Measurements from ENCODE around the gene MOAP1. TPM values are rescaled to one million over a fixed set of nuclear protein-coding genes. Genes with fewer than 3 reads are reported as not detected.
"Not testable (repeated sequence)": the region's sequence is repeated elsewhere in the genome, so short reads cannot be mapped to it uniquely, and the experiment has no call there.

Gene MOAP1
- total RNA-seq, 2 experiments from 2014 or later = 31.6 TPM

DNA sequence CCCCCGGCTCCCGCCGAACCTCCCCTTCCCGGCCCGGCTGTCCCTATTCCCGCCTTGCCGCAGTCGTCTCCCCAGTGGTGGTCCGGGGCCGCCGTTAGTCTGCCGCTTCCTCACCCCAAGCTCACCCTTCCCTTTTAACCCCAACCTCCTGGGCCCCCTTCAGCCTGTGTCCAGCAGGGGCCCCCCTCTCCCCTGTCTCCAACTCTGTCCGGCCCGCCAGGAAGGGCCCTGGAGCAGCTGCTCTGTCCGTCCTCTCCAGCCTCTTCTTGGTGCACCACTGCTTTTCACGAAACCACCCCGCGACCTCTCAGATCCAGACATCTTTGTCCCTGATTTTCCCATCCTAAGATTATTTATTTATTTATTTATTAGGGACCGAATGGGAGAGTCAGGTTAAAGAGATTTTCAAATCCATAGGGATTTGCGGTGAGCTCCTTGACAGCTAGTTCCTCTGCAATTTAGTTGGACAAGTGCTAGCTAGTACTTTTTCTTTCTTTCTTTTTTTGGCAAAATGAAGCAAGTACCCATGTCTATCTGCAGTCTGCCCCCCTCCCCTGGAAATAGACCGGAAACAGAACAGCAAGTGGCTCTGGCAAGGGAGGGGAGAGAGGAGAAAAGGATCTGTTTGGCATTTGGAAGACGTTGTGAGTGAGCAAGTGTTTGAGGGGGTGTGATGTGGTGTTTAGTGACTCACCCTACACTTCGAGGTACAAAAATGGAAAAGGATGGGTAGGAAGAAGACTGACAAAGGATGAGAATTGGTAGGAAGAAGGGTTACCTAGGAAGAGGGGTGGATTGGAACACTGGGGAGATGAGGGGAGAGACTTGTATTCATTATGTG, 23.0 kb upstream of the MOAP1 start:
- peak; percentile 46 for ATAC-seq (ENCODE audit: low read depth)
- Mint-ChIP-seq H3K27ac (peak overlapping the region; percentile 84), H3K36me3 (peaks cover 11% of the 10 kb centered on the region), H3K9me3 (no peaks in the 10 kb centered on the region), H3K4me3 (peak overlapping the region; percentile 99), H3K27me3 (no peaks in the 10 kb centered on the region), H3K4me1 (peaks cover 36% of the 10 kb centered on the region)
- POLR2A ChIA-PET = interaction anchor here (0.8 to 4.0 kb wide), 4 partner anchors 14 to 31 kb away, joined by 5 to 64 read pairs (median 6); partner anchors contain the start of genes LYSET and MOAP1
- no peak for DNase-seq

DNA sequence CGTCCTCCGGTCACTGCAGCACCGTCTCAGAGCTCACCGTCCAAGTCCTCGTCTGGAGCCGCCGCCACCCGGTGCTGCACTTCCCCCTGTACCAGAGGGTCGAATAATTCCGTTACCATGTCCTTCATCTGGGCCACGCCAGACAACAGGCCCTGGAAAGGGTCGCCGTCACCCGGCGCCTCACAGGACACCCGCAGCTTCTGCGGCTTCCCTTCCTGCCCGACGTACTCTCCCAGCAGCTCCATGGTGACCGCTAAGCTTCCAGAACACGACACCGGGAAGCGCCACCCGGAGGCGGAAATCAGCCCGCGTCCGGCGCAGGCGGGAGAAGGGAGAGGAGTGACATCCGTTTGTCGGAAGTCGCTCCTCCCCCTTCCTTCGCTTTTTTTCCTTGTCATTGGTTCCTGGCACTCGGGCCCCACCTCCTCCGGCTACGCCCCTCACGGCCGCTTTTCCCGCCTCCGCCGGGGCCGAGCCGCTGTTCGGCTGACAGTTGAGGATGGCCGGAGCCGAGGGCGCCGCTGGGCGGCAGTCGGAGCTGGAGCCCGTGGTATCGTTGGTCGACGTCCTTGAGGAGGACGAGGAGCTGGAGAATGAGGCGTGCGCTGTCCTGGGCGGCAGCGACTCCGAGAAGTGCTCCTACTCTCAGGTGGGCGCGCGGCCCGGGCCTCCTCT, 22.2 kb upstream of the MOAP1 start, which contains the start of the genes GON7 and UBR7:
TSS of gene GON7 (minus strand) at position 273 of the 675 bp plus-strand sequence. CDS start at position 245, 28 bp downstream.
TSS of gene UBR7 (plus strand) at position 464 of the 675 bp plus-strand sequence. CDS start at position 500, 36 bp downstream.
- POLR2A ChIA-PET = interaction anchor here (0.8 to 4.0 kb wide), 7 partner anchors 15 to 92 kb away, joined by 3 to 64 read pairs (median 6); partner anchors contain the start of genes LYSET and MOAP1
- Mint-ChIP-seq H3K9me3 (no peaks in the 10 kb centered on the region), H3K27ac (peak within 1 kb of the TSS; percentile 90), H3K36me3 (peaks cover 9% of the 10 kb centered on the region), H3K27me3 (no peaks in the 10 kb centered on the region), H3K4me1 (peaks cover 36% of the 10 kb centered on the region), H3K4me3 (peak within 1 kb of the TSS; percentile 99)
- DNase-seq = peak; percentile 88
- peak; percentile 90 for ATAC-seq (ENCODE audit: low read depth)

DNA sequence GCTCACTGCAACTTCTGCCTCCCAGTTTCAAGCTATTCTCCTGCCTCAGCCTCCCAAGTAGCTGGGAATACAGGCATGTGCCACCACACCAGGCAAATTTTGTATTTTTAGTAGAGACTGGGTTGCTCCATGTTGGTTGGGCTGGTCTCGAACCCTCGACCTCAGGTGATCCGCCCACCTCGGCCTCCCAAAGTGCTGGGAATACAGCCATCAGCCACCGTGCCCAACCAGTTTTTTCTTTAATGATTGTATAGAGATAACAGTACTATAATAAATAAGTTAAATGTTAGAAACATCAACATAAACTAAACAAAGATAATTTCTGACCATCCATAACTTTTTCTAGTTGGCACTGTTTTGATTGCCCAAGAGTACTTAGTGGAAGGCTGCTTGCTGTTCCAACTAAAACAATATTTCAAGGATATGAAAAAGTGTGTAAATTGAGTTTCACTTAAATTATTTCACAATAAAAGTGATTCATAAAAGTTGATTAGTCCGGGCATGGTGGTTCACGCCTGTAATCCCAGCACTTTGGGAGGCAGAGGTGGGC, 16.5 kb upstream of the MOAP1 start:
- POLR2A ChIA-PET = no interaction called here
- H3K27me3 Mint-ChIP-seq = no peaks in the 10 kb centered on the region
- no peaks in the 10 kb centered on the region for H3K9me3 Mint-ChIP-seq
- DNase-seq (no peak), ATAC-seq (ENCODE audit: low read depth) (no peak)
- peaks cover 20% of the 10 kb centered on the region for H3K4me1 Mint-ChIP-seq
- peaks cover 7% of the 10 kb centered on the region for H3K36me3 Mint-ChIP-seq
- H3K4me3 Mint-ChIP-seq = no peak overlapping the region
- H3K27ac Mint-ChIP-seq = no peak overlapping the region

GRCh38 chr14:93200553-93200952, 15.9 kb upstream of the MOAP1 start:
- ATAC-seq (ENCODE audit: low read depth) (no peak), DNase-seq (no peak)
- POLR2A ChIA-PET = no interaction called here
- Mint-ChIP-seq H3K4me3 (no peak overlapping the region), H3K27ac (no peak overlapping the region), H3K9me3 (no peaks in the 10 kb centered on the region), H3K4me1 (peaks cover 17% of the 10 kb centered on the region), H3K27me3 (no peaks in the 10 kb centered on the region), H3K36me3 (peaks cover 7% of the 10 kb centered on the region)

GRCh38 chr14:93199031-93199430, 14.3 kb upstream of the MOAP1 start:
- ATAC-seq (ENCODE audit: low read depth) (no peak), DNase-seq (no peak)
- H3K36me3 Mint-ChIP-seq = peaks cover 7% of the 10 kb centered on the region
- POLR2A ChIA-PET = interaction anchor here (1.2 kb wide), 1 partner anchor 8 kb away, joined by 6 read pairs; no protein-coding TSS in a partner anchor
- no peak overlapping the region for H3K27ac Mint-ChIP-seq
- H3K9me3 Mint-ChIP-seq = no peaks in the 10 kb centered on the region
- H3K4me3 Mint-ChIP-seq = no peak overlapping the region
- H3K4me1 Mint-ChIP-seq = peaks cover 6% of the 10 kb centered on the region
- H3K27me3 Mint-ChIP-seq = no peaks in the 10 kb centered on the region

DNA sequence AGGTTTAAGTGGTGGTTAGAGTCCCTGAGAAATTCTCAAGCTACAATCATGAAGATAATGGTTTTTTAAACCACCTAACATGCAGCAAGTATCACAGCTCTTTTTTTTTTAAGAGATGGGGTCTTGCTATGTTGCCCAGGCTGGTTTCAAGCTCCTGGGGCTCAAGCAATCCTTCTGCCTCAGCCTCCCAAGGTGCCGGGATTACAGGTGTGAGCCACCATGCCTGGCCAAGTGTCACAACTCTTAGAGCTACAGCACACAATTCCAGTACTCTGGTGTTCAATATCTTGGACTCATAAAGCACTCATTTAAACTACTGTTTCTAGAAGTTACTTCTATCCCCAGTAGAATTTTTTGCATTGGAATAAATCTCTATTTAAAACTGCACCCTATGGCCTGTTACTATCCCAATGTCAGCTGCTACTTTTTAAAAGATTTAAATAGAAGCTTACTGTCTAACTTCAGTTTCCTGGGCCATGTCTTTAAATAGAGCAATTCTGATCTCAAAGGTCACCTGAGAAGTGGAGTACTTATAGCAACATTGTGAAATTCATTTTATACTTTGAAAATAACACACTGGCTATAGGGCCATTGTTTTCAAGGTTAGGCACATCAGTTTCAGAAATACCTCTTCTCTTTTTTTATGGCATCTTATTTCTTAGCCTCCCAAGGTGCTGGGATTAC, 10.8 kb upstream of the MOAP1 start:
- Mint-ChIP-seq H3K27me3 (no peaks in the 10 kb centered on the region), H3K9me3 (no peaks in the 10 kb centered on the region), H3K4me1 (no peaks in the 10 kb centered on the region), H3K4me3 (no peak overlapping the region), H3K36me3 (peaks cover 5% of the 10 kb centered on the region), H3K27ac (no peak overlapping the region)
- POLR2A ChIA-PET = interaction anchor here (0.6 to 0.9 kb wide), 2 partner anchors 10 to 11 kb away, joined by 3 read pairs; partner anchors contain the start of genes LYSET and MOAP1
- DNase-seq = no peak
- ATAC-seq (ENCODE audit: low read depth) = no peak

DNA sequence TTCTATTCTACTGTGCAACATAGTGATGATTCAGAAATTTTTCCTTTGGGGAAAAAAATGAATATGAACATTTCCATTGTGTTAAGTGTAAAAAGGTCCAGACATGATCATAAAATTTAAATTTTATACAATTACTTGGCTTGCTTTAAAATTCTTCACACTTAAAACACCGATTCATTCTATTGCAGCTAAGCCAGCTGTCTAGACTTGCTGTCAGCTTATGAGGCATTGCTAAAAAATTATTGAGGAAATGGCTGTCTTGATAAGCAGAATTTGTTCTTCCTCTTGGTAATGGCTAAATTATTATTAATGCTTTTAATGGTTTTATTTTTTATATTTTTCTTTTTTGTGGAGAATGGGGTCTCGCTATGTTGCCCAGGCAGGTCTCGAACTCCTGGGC, 2.3 kb upstream of the MOAP1 start:
- H3K9me3 Mint-ChIP-seq = no peaks in the 10 kb centered on the region
- H3K27me3 Mint-ChIP-seq = no peaks in the 10 kb centered on the region
- POLR2A ChIA-PET = interaction anchor here (1.3 kb wide), 1 partner anchor 19 kb away, joined by 4 read pairs; the partner anchor contains the start of gene GON7
- peaks cover 28% of the 10 kb centered on the region for H3K4me1 Mint-ChIP-seq
- no peak for ATAC-seq (ENCODE audit: low read depth)
- no peak for DNase-seq
- H3K27ac Mint-ChIP-seq = no peak overlapping the region
- H3K4me3 Mint-ChIP-seq = no peak overlapping the region
- peaks cover 9% of the 10 kb centered on the region for H3K36me3 Mint-ChIP-seq

DNA sequence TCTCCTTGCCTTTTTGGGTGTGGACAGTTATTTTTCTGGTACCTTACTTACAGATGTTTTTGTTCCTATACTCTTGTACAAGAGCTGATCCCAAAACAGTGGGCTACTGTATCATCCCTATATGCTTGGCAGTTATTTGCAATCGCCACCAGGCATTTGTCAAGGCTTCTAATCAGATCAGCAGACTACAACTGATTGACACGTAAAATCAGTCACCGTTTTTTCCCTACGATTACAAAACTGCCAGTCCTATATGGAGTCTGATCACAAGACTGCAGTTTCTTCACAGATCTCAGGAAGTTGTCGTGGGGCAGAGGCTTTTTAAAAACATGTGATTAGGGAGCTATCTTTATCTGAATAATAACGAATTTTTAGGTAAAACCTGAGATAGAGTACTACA, 1.8 kb upstream of the MOAP1 start:
- ATAC-seq (ENCODE audit: low read depth) = no peak
- POLR2A ChIA-PET = interaction anchor here (0.6 to 1.3 kb wide), 2 partner anchors 9 to 20 kb away, joined by 3 to 4 read pairs; partner anchors contain the start of gene GON7
- DNase-seq = no peak
- Mint-ChIP-seq H3K27me3 (no peaks in the 10 kb centered on the region), H3K9me3 (no peaks in the 10 kb centered on the region), H3K4me1 (peaks cover 28% of the 10 kb centered on the region), H3K36me3 (peaks cover 13% of the 10 kb centered on the region), H3K4me3 (peak overlapping the region; percentile 55), H3K27ac (no peak overlapping the region)

GRCh38 chr14:93185349-93185720, 638 bp upstream of the MOAP1 start:
- POLR2A ChIA-PET = interaction anchor here (0.7 to 3.9 kb wide), 9 partner anchors 10 to 391 kb away, joined by 3 to 64 read pairs (median 5); partner anchors contain the start of genes GOLGA5, GON7 and UBR7
- H3K27ac Mint-ChIP-seq = peak overlapping the region; percentile 88
- no peak for DNase-seq
- peaks cover 13% of the 10 kb centered on the region for H3K36me3 Mint-ChIP-seq
- peak overlapping the region; percentile 91 for H3K4me3 Mint-ChIP-seq
- peak; percentile 0 for ATAC-seq (ENCODE audit: low read depth)
- no peaks in the 10 kb centered on the region for H3K9me3 Mint-ChIP-seq
- H3K4me1 Mint-ChIP-seq = peaks cover 28% of the 10 kb centered on the region
- no peaks in the 10 kb centered on the region for H3K27me3 Mint-ChIP-seq

- peaks cover 13% of the 10 kb centered on the region for H3K36me3 Mint-ChIP-seq
- H3K4me1 Mint-ChIP-seq = peaks cover 24% of the 10 kb centered on the region
- DNase-seq (no peak), ATAC-seq (ENCODE audit: low read depth) (no peak)
- POLR2A ChIA-PET = interaction anchor here (1.0 to 3.9 kb wide), 7 partner anchors 9 to 117 kb away, joined by 3 to 64 read pairs (median 5); partner anchors contain the start of genes GON7 and UBR7
- H3K4me3 Mint-ChIP-seq = peak overlapping the region; percentile 97
- no peaks in the 10 kb centered on the region for H3K9me3 Mint-ChIP-seq
- no peaks in the 10 kb centered on the region for H3K27me3 Mint-ChIP-seq
- peak overlapping the region; percentile 92 for H3K27ac Mint-ChIP-seq
Measured at GRCh38 chr14:93183596-93184317, 940 bp downstream of the MOAP1 start.

- peaks cover 9% of the 10 kb centered on the region for H3K27me3 Mint-ChIP-seq
- H3K4me3 Mint-ChIP-seq = no peak overlapping the region
- DNase-seq (no peak), ATAC-seq (ENCODE audit: low read depth) (no peak)
- H3K9me3 Mint-ChIP-seq = no peaks in the 10 kb centered on the region
- POLR2A ChIA-PET = interaction anchor here (1.5 kb wide), 1 partner anchor 9 kb away, joined by 5 read pairs; the partner anchor contains the start of genes LYSET and MOAP1
- H3K36me3 Mint-ChIP-seq = no peaks in the 10 kb centered on the region
- H3K27ac Mint-ChIP-seq = no peak overlapping the region
- peaks cover 9% of the 10 kb centered on the region for H3K4me1 Mint-ChIP-seq
Measured at GRCh38 chr14:93175492-93175891, 9.2 kb downstream of the MOAP1 start.

GRCh38 chr14:93174731-93175130, 10.0 kb downstream of the MOAP1 start:
- POLR2A ChIA-PET = interaction anchor here (1.5 kb wide), 1 partner anchor 10 kb away, joined by 5 read pairs; the partner anchor contains the start of genes LYSET and MOAP1
- not testable (repeated sequence) for H3K36me3 Mint-ChIP-seq; DNase-seq; H3K27me3 Mint-ChIP-seq; H3K9me3 Mint-ChIP-seq; H3K4me1 Mint-ChIP-seq; H3K27ac Mint-ChIP-seq; ATAC-seq (ENCODE audit: low read depth); H3K4me3 Mint-ChIP-seq
